ENCODE measurements around the gene CPA1. TPM values are rescaled to one million over a fixed set of nuclear protein-coding genes. Genes with fewer than 3 reads are reported as not detected.

The CPA1 gene
- polyA plus RNA-seq, 4 donors = 0.28 to 12.7 (median 8.9) TPM

Other genes starting within 250 kb of the CPA1 start
- 10 to 100 TPM in 2 of 4 donors, 1 to 10 TPM in 2; 4.3 to 15.5 (median 9.0) TPM for gene TMEM209, start 175.1 kb upstream of the CPA1 start, polyA plus RNA-seq
- not detected for gene SSMEM1, start 172.6 kb upstream of the CPA1 start, polyA plus RNA-seq
- gene CPA2, start 113.6 kb upstream of the CPA1 start, polyA plus RNA-seq = 10 to 100 TPM; 12.9 to 25.4 (median 15.1) TPM
- gene CPA4, start 87.3 kb upstream of the CPA1 start, polyA plus RNA-seq = under 1 TPM in 2 of 4 donors, not detected in 2; 0.09 to 0.21 TPM
- gene CPA5, start 35.7 kb upstream of the CPA1 start, polyA plus RNA-seq = under 1 TPM in 2 of 4 donors, not detected in 2; 0.04 to 0.68 TPM
- gene CEP41, start 60.5 kb downstream of the CPA1 start, polyA plus RNA-seq = 10 to 100 TPM in 1 of 4 donors, 1 to 10 TPM in 2, not detected in 1; 3.0 to 11.8 (median 6.2) TPM
- 100 to 1,000 TPM in 1 of 4 donors, 10 to 100 TPM in 3; 15.9 to 119 (median 21.1) TPM for gene MEST, start 111.6 kb downstream of the CPA1 start, polyA plus RNA-seq

All from small intestine (tissue), 4 donors.